ENCODE results near the gene KMT2B.
A peak's percentile ranks its signal among the peaks of the same experiment; 100 is the strongest.
"Not testable (repeated sequence)": the region's sequence is repeated elsewhere in the genome, so short reads cannot be mapped to it uniquely, and the experiment has no call there.

KMT2B gene

DNA sequence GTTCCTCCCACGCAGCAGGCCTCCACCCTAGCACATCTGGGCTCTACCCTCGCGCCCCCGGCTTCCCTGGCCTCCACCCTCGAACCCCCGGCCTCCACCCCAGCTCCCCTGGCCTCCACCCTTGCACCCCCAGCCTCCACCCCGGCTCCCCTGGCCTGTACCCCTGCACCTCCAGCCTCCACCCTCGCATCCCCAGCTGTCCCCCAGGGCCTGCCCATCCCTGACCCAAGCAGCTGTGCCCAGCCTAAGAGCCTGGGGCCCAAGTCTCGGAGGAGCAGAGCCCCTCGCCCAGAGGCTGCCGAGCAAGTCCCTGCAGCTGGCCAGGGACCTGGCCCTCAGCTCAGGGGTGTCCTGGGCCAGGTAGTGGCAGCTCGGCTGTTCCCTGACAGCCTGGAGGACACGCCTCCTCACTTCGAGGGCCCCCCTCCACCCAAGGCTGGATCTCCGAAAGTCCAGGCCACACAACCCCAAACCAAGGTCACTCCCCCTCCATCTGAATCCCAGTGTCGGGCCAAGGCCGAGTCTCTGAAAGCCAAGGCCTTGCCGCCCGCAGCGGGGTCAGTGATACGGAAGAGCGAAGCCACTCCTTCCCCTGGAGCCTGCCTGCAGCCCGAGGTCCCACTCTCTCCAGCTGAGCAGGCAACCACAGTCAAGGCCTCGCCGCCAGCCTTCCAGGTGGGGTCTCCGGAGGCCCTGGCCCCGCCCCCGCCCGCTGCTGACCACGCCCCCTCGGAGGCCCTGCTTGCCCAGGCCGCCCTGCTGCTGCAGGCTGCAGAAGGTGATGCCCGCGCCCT lies 49.7 kb downstream of the KMT2B start:
- Histone ChIP-seq H4K91ac (ENCODE audit: low read length) (no peak overlapping the region), H2BK15ac (ENCODE audit: low read depth, poor library complexity, severe bottlenecking) (no peak overlapping the region), H2AK5ac (ENCODE audit: low read length, severe bottlenecking) (no peak overlapping the region), H2BK5ac (ENCODE audit: low read depth, low read length, poor library complexity, severe bottlenecking) (no peak overlapping the region), H3K4ac (ENCODE audit: low read depth in 1 of 2, low read length in 2 of 2) (no peak overlapping the region), H3K4me2 (ENCODE audit: low read length, poor library complexity, severe bottlenecking) (no peak overlapping the region), H3K36me3 (ENCODE audit: control insufficient read depth in 1 of 2, insufficient read depth in 2 of 2, low read depth in 1 of 2, low read length in 2 of 2) (peaks cover 35 to 46% of the 10 kb centered on the region in 2 experiments), H3K79me1 (replicated peaks; ENCODE audit: low read length, poor library complexity, severe bottlenecking) (peaks cover 12% of the 10 kb centered on the region), H3K27ac (ENCODE audit: low read length, poor library complexity, severe bottlenecking) (no peak overlapping the region), H3K9ac (ENCODE audit: low read length) (no peak overlapping the region), H3K4me3 (ENCODE audit: insufficient read depth in 1 of 2, low read depth in 1 of 2, low read length in 2 of 2) (no peak overlapping the region), H3K4me1 (ENCODE audit: control insufficient read depth, insufficient read depth, low read depth, low read length) (peaks cover 12% of the 10 kb centered on the region), H2BK120ac (ENCODE audit: low read depth, low read length) (no peak overlapping the region), H2BK12ac (ENCODE audit: low read length in 2 of 2) (no peak overlapping the region), H3K14ac (ENCODE audit: low read length in 2 of 2) (no peak overlapping the region), H3K9me3 (ENCODE audit: control insufficient read depth, low read length) (no peaks in the 10 kb centered on the region), H3K23ac (ENCODE audit: low read length in 2 of 2) (no peak overlapping the region), H2AFZ (ENCODE audit: low read depth, low read length) (no peak overlapping the region), H3K27me3 (ENCODE audit: control insufficient read depth in 1 of 2, insufficient read depth in 1 of 2, low read length in 2 of 2) (no peaks in the 10 kb centered on the region), H4K8ac (ENCODE audit: low read length) (no peak overlapping the region), H3K18ac (ENCODE audit: low read depth in 1 of 2, low read length in 2 of 2) (no peak overlapping the region)
- 67% methylated on average over 34 of the region's 34 CpGs for WGBS
- DNase-seq, result no peak

DNA sequence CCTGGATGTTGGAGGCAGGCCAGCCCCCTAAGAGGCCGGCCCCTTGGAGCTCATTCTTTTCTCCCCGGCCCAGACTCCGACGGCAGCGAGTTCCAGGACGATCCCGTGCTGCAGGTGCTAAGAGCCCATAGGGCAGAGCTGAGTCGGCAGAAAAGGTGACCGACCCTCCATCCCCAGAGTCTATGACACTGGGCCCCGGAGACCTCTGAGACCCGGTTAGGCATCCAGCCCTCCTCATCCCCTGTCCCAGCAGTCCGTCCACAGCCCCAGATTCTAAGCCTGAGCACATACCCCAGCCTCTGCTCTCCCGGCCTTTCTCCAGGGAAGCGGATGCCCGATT lies 50.2 kb downstream of the KMT2B start:
- H3K4me3 ChIP-seq (ENCODE audit: insufficient read depth in 1 of 2, low read depth in 1 of 2, low read length in 2 of 2), result no peak overlapping the region
- no peak overlapping the region for H4K91ac ChIP-seq (ENCODE audit: low read length)
- H2BK15ac ChIP-seq (ENCODE audit: low read depth, poor library complexity, severe bottlenecking), result no peak overlapping the region
- H4K8ac ChIP-seq (ENCODE audit: low read length), result no peak overlapping the region
- no peak overlapping the region for H3K4me2 ChIP-seq (ENCODE audit: low read length, poor library complexity, severe bottlenecking)
- H2AK5ac ChIP-seq (ENCODE audit: low read length, severe bottlenecking), result no peak overlapping the region
- DNase-seq, result no peak
- no peak overlapping the region for H2BK5ac ChIP-seq (ENCODE audit: low read depth, low read length, poor library complexity, severe bottlenecking)
- H2BK120ac ChIP-seq (ENCODE audit: low read depth, low read length), result no peak overlapping the region
- H3K14ac ChIP-seq (ENCODE audit: low read length in 2 of 2), result no peak overlapping the region
- no peak overlapping the region for H3K9ac ChIP-seq (ENCODE audit: low read length)
- H3K4ac ChIP-seq (ENCODE audit: low read depth in 1 of 2, low read length in 2 of 2), result no peak overlapping the region
- H3K27me3 ChIP-seq (ENCODE audit: control insufficient read depth in 1 of 2, insufficient read depth in 1 of 2, low read length in 2 of 2), result no peaks in the 10 kb centered on the region
- H3K4me1 ChIP-seq (ENCODE audit: control insufficient read depth, insufficient read depth, low read depth, low read length), result peaks cover 12% of the 10 kb centered on the region
- no peak overlapping the region for H3K27ac ChIP-seq (ENCODE audit: low read length, poor library complexity, severe bottlenecking)
- WGBS, result 76% methylated on average over 15 of the region's 15 CpGs
- no peak overlapping the region for H3K18ac ChIP-seq (ENCODE audit: low read depth in 1 of 2, low read length in 2 of 2)
- H3K23ac ChIP-seq (ENCODE audit: low read length in 2 of 2), result no peak overlapping the region
- no peak overlapping the region for H2AFZ ChIP-seq (ENCODE audit: low read depth, low read length)
- no peak overlapping the region for H2BK12ac ChIP-seq (ENCODE audit: low read length in 2 of 2)
- peaks cover 12% of the 10 kb centered on the region for H3K79me1 ChIP-seq (replicated peaks; ENCODE audit: low read length, poor library complexity, severe bottlenecking)
- H3K9me3 ChIP-seq (ENCODE audit: control insufficient read depth, low read length), result no peaks in the 10 kb centered on the region
- H3K36me3 ChIP-seq (ENCODE audit: control insufficient read depth in 1 of 2, insufficient read depth in 2 of 2, low read depth in 1 of 2, low read length in 2 of 2), result peaks cover 35 to 46% of the 10 kb centered on the region in 2 experiments

GRCh38 chr19:35772362-35772761 lies 54.6 kb downstream of the KMT2B start:
- not testable (repeated sequence) for H3K4me2 ChIP-seq (ENCODE audit: low read length, poor library complexity, severe bottlenecking); H3K27me3 ChIP-seq (ENCODE audit: control insufficient read depth in 1 of 2, insufficient read depth in 1 of 2, low read length in 2 of 2); H2BK120ac ChIP-seq (ENCODE audit: low read depth, low read length); H3K4ac ChIP-seq (ENCODE audit: low read depth in 1 of 2, low read length in 2 of 2); H3K23ac ChIP-seq (ENCODE audit: low read length in 2 of 2); H3K4me3 ChIP-seq (ENCODE audit: insufficient read depth in 1 of 2, low read depth in 1 of 2, low read length in 2 of 2); H4K91ac ChIP-seq (ENCODE audit: low read length); H3K14ac ChIP-seq (ENCODE audit: low read length in 2 of 2); H3K18ac ChIP-seq (ENCODE audit: low read depth in 1 of 2, low read length in 2 of 2); H2BK15ac ChIP-seq (ENCODE audit: low read depth, poor library complexity, severe bottlenecking); H3K27ac ChIP-seq (ENCODE audit: low read length, poor library complexity, severe bottlenecking); H2AFZ ChIP-seq (ENCODE audit: low read depth, low read length); H2AK5ac ChIP-seq (ENCODE audit: low read length, severe bottlenecking); H2BK12ac ChIP-seq (ENCODE audit: low read length in 2 of 2); DNase-seq; H3K9me3 ChIP-seq (ENCODE audit: control insufficient read depth, low read length); H4K8ac ChIP-seq (ENCODE audit: low read length); H2BK5ac ChIP-seq (ENCODE audit: low read depth, low read length, poor library complexity, severe bottlenecking); H3K9ac ChIP-seq (ENCODE audit: low read length)
- peaks cover 18% of the 10 kb centered on the region for H3K79me1 ChIP-seq (replicated peaks; ENCODE audit: low read length, poor library complexity, severe bottlenecking)
- 96% methylated on average over 4 of the region's 5 CpGs for WGBS
- H3K4me1 ChIP-seq (ENCODE audit: control insufficient read depth, insufficient read depth, low read depth, low read length), result peaks cover 22% of the 10 kb centered on the region
- peaks cover 11 to 16% of the 10 kb centered on the region in 2 experiments for H3K36me3 ChIP-seq (ENCODE audit: control insufficient read depth in 1 of 2, insufficient read depth in 2 of 2, low read depth in 1 of 2, low read length in 2 of 2)

DNA sequence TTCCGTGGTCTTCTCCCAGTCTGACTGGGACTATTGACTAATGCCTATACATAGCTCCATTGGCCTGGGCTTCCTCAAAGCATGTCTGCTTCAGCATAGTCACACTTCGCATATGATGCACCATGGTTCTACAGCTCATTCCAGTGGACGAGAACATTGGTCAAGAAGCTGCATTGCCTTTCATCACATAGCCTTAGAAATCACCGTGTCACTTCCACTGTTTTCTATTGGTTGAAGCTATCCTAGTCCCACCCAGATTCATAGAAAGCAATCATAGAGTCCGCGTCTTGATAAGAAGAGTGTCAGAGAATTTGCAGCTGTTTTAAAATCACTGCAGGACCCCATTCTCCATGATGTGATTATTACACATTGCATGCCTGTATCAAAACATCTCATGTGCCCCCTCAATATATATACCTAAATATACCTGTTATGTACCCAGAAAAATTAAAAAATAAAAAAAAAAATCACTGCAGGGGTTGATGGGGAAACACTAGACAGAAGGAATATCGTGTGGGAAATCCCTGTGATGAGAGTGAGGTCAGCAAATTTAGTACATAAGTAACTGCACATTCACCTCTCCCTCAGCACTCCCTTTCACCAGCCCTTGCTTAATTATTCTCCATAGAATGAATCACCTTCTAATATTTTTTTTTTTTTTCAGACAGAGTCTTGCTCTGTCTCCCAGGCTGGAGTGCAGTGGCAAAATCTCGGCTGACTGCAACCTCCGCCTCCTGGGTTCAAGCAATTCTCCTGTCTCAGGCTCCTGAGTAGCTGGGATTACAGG lies 55.4 kb downstream of the KMT2B start:
- 80% methylated on average over 9 of the region's 9 CpGs for WGBS
- Histone ChIP-seq H3K9ac (ENCODE audit: low read length) (no peak overlapping the region), H3K23ac (ENCODE audit: low read length in 2 of 2) (no peak overlapping the region), H4K8ac (ENCODE audit: low read length) (no peak overlapping the region), H2BK120ac (ENCODE audit: low read depth, low read length) (no peak overlapping the region), H3K27ac (ENCODE audit: low read length, poor library complexity, severe bottlenecking) (no peak overlapping the region), H3K4me3 (ENCODE audit: insufficient read depth in 1 of 2, low read depth in 1 of 2, low read length in 2 of 2) (no peak overlapping the region), H4K91ac (ENCODE audit: low read length) (no peak overlapping the region), H3K4me1 (ENCODE audit: control insufficient read depth, insufficient read depth, low read depth, low read length) (peaks cover 14% of the 10 kb centered on the region), H3K27me3 (ENCODE audit: control insufficient read depth in 1 of 2, insufficient read depth in 1 of 2, low read length in 2 of 2) (no peaks in the 10 kb centered on the region), H3K4ac (ENCODE audit: low read depth in 1 of 2, low read length in 2 of 2) (no peak overlapping the region), H2BK5ac (ENCODE audit: low read depth, low read length, poor library complexity, severe bottlenecking) (no peak overlapping the region), H2AFZ (ENCODE audit: low read depth, low read length) (no peak overlapping the region), H3K14ac (ENCODE audit: low read length in 2 of 2) (no peak overlapping the region), H3K36me3 (ENCODE audit: control insufficient read depth in 1 of 2, insufficient read depth in 2 of 2, low read depth in 1 of 2, low read length in 2 of 2) (peaks cover 10 to 11% of the 10 kb centered on the region in 2 experiments), H3K4me2 (ENCODE audit: low read length, poor library complexity, severe bottlenecking) (no peak overlapping the region), H3K79me1 (replicated peaks; ENCODE audit: low read length, poor library complexity, severe bottlenecking) (peaks cover 14% of the 10 kb centered on the region), H3K18ac (ENCODE audit: low read depth in 1 of 2, low read length in 2 of 2) (no peak overlapping the region), H2AK5ac (ENCODE audit: low read length, severe bottlenecking) (no peak overlapping the region), H2BK12ac (ENCODE audit: low read length in 2 of 2) (no peak overlapping the region), H2BK15ac (ENCODE audit: low read depth, poor library complexity, severe bottlenecking) (no peak overlapping the region), H3K9me3 (ENCODE audit: control insufficient read depth, low read length) (no peaks in the 10 kb centered on the region)
- peak; percentile 46 for DNase-seq

Measured in mesenchymal stem cell (in vitro differentiated cells and primary cell).